Activated CD8-positive, alpha-beta memory T cell treated with anti-CD3 and anti-CD28 coated beads, Interleukin-2, amount 50 U/mL, for 4 hours (primary cell): ENCODE results near the gene MCRIP2.
A peak's percentile ranks its signal among the peaks of the same experiment; 100 is the strongest.

Experiments used
- DNase-seq: peaks from one replicate; pipeline ENCODE4 v3.0.0-alpha.2; 2020

MCRIP2 gene

DNA sequence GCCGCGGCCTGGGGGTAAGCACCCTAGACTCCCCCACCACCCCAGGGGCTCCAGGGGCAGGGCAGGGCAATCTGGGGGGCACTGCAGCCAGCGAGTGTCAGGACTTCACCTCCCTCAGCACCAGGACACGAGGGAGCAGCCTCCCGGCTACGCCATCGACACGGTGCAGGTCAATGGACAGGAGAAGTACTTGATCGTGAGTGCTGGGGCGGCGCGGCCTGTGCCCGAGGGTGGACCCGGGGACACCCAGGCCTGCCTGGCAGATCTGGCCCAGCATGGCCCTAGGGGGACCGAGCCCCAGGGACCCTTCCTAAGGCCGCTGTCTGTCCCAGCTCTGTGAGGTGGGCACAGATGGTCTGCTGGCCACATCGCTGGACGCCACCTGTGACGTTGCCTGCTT lies 30.7 kb downstream of the MCRIP2 start:
- DNase-seq, result no peak

DNA sequence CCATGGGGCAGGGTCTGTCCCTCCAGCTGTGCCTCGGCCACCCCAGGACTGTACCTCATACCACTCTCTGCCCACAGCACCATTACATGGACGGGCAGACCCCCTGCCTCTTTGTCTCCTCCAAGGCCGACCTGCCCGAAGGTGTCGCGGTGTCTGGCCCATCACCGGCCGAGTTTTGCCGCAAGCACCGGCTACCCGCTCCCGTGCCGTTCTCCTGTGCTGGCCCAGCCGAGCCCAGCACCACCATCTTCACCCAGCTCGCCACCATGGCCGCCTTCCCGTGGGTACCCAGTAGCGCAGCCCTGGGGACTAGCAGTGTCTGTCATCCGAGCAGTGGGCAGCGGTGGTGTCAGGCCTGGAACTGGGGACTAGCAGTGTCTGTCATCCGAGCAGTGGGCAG lies 31.2 kb downstream of the MCRIP2 start:
- DNase-seq, result no peak

DNA sequence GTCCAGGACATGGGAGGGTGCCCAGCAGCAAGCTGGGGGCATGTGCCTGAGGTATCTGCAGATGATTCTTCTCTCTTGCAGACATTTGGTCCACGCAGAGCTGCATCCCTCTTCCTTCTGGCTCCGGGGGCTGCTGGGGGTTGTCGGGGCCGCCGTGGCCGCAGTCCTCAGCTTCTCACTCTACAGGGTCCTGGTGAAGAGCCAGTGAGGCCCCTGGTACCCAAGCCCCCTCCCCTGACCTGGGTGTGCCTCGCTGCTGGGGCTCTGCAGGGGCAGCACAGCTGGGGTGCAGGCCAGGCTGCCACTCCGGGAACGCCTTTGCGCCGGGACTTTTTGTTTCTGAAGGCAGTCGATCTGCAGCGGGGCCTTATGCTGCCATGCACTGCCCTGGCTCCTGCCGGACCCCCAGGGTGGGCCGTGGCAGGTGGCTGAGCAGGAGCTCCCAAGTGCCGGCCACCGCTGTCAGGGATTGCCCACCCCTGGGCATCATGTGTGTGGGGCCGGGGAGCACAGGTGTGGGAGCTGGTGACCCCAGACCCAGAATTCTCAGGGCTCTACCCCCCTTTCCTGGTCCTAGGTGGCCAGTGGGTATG lies 31.9 kb downstream of the MCRIP2 start:
- no peak for DNase-seq

DNA sequence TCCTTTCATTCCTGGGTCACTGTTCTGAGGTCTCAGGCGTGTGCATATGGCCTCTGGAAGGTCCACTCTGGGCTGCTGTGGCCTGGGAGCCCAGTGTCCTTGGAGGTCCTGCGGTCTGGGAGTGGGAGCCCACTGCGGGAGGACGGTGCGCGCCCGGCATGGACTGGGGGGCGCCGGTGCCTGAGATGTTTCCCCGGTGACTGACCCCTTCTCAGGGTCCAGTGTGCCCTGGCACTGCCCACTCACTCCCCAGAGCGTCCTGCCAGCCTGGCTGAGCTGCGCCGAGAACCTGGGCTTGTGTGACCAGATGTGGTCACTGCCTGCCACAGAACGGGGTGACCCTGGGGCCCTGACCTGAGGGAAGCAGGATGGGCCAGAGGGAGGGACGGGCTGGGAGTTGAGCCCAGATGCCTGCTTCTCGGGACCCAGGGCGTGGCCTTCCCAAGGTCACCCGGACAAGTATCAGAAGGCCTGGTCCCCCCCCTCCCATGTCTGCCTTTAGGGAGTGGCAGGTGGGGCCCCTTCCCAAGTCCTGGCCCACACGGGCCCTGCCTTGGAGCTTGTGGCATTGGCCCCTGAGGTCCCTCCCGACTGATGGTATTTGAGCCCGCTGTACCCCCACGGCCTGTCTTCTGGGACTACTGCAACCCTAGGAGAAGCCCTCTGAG lies 32.7 kb downstream of the MCRIP2 start:
- DNase-seq, result no peak

DNA sequence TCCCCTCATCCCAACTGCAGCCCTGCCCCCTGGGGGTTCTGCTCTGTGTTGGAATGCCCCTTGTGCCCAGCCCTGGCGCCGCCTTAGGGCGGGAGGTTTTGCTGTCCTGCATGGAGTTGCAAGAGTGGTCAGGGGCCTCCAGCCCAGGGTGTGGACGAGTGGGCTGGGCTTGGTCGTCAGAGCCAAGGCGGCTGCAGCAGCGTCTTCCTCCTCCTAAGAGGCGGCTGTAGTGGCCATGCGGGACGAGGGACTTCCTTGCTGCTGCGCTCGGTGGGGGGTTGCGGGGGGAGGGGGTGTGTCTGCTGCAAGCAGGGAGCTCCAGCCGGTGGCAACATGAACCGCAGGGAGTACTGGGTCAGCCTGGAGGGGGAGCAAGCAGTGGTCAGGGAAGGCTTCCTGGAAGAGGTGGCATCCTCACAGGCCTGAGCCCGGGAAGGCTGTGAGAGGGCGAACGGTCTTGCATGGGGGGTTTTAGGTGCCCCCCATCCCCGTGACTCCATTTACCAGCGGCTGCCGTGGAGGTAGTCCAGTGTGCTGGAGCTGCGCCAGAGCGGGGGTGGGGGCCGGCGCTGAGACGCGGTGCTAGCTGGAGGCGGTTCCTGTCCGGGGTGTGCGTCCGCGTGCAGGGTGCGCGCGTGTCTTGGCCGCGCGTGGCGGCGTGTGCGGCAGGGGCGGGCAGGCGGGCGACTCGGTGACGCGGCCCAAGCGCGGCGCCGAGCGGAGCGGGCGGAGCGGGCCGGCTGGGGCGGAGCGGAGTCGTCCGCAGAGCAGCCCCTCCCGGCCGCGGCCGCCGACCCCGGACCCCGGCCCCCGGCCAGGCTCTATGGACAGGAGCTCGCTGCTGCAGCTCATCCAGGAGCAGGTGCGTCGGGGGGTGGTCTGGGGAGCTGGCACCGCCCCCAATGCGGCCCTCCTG lies 33.6 kb downstream of the MCRIP2 start, which contains the start of gene RHBDL1:
Gene RHBDL1, plus strand, starts transcription at position 704 of the 916 bp plus-strand sequence. Its CDS starts 120 bp downstream, at position 824.
- DNase-seq, result no peak

DNA sequence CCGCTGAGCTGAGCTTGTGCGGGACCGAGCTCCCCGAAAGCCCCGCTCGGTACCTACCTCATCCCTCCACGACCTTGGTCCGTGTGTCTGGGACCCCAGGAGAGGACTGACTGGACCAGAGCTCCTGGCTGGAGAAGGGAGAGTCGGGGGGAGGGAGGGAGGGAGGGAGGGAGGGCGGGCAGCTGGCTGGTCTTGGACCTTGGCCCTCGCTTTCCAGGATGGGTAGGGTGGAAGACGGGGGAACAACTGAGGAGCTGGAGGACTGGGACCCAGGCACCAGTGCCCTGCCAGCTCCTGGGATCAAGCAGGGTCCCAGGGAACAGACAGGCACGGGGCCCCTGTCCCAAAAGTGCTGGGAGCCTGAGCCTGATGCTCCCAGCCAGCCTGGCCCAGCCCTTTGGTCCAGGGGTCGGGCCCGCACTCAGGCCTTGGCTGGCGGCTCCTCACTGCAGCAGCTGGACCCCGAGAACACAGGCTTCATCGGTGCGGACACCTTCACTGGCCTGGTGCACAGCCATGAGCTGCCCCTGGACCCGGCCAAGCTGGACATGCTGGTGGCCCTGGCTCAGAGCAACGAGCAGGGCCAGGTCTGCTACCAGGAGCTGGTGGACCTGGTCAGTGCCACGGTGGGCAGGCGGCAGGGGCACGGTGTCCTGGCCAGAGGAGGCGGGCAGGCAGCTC lies 34.4 kb downstream of the MCRIP2 start:
- DNase-seq, result no peak

DNA sequence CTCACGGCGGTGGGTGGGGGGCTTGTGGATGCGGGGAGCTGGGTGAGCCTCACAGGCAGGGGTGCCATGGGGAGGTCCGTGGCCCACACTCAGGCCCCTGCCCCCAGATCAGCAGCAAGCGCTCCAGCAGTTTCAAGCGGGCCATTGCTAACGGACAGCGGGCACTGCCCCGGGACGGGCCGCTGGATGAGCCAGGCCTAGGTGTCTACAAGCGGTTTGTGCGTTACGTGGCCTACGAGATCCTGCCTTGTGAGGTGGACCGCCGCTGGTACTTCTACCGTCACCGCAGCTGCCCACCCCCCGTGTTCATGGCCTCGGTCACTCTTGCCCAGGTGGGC lies 34.9 kb downstream of the MCRIP2 start:
- DNase-seq, result no peak

DNA sequence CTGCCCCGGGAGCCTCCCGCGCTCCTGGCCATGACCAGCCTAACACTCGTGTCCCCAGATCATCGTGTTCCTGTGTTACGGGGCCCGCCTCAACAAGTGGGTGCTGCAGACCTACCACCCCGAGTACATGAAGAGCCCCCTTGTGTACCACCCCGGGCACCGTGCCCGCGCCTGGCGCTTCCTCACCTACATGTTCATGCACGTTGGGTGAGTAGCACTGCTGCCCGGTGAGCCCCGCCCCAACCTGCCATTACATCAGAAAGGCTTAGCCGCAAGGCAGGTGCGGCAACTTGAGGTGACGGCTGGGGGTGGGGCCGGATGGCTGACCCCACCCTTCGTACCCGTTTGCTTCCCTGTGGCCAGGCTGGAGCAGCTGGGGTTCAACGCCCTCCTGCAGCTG lies 35.3 kb downstream of the MCRIP2 start:
- no peak for DNase-seq

DNA sequence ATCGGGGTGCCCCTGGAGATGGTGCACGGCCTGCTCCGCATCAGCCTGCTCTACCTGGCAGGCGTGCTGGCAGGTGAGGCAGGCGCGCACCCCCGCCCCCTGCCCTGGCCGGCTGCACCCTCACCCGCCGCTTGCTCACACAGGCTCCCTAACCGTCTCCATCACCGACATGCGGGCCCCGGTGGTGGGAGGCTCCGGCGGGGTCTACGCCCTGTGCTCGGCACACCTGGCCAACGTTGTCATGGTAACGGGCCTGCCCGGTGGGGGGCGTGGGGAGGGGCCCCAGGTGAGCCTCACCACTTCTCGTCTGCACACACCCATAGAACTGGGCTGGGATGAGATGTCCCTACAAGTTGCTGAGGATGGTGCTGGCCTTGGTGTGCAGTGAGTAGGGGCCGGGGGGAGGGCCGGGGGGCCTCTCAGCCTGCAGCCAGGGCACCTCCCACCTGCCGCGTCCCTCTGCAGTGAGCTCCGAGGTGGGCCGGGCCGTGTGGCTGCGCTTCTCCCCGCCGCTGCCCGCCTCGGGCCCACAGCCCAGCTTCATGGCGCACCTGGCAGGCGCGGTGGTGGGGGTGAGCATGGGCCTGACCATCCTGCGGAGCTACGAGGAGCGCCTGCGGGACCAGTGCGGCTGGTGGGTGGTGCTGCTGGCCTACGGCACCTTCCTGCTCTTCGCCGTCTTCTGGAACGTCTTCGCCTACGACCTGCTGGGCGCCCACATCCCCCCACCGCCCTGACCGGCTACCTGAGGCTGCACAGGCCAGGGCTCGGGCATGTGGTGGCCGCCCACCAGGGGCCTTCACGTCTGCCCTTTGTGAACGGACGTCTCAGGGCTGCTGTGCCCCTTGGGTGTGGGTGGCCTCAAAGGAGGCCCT lies 35.9 kb downstream of the MCRIP2 start:
- DNase-seq, result no peak

DNA sequence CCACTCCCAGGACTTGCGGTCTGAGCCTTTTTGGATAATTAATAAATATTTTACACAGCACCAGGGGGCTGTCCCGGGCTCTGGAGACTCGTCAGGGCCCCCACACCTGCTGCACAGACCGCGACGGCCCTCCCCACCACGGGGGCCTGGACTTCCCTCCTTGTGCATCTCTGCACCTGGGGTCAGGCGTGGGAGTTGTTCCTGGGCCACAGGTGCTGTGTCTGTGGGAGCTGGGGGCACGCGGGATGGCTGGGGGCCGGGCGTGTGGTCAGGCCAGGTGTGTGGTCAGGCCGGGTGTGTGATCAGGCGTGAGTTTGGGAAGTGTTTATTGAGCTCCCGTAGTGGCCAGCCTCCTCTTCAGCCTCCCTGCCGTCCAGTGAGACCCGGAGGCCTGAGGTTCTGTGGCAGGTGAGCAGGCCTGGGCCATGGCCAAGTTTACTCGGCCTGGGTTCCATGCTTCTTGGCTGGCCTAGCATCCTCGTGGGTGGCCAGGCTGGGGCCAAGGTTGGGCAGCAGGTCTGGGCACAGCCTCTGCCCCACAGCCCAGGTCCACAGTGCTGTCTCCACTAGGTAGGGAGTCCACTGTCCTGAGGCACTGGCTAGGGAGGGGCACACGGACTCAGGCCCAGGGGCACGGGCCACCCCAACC lies 36.7 kb downstream of the MCRIP2 start:
- DNase-seq, result no peak

DNA sequence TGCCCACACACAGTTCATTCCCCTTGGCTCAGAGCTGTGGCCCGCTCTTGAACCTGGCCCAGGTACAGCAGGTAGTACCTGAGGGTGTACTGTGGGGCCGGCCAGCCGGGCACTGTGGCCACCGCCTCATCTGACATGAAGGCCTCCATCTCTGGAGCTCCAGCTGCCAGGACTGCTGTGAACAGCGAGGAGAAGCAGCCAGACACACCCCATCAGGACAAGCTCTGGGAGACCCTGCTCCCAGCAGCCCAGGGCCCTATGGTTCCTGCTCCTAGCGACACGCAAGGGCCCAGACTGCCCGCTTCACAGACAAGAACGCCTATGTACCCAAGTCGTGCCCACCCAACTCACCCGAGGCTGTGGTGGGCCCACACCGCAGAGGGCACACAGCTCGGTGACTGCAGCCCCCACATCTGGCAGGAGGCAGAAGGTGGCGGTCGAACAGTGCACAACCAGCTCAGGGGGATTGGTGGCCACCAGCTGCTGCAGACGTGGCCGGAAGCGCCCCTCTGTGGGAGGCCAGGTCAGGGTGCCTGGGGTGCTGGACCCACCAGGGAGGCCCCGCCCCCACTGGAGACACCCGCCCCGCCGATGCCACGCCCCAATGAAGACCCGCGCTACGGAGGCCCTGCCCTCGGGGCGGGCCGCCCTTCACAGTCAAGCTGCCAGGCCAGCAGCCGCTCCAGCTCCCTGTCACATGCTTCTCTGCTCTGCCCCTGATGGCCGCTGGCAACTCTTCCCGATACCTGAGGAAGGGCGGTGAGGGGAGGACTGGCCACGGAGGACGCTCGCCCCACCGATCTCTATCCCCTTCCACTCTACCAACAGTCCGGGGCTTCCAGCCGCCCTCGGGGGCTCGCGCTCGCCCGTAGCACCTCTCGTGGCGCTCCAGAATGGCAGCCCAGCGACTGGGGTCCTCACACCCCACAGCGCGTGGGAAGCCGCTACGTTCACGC lies 37.5 kb downstream of the MCRIP2 start:
- DNase-seq, result peak; percentile 55

DNA sequence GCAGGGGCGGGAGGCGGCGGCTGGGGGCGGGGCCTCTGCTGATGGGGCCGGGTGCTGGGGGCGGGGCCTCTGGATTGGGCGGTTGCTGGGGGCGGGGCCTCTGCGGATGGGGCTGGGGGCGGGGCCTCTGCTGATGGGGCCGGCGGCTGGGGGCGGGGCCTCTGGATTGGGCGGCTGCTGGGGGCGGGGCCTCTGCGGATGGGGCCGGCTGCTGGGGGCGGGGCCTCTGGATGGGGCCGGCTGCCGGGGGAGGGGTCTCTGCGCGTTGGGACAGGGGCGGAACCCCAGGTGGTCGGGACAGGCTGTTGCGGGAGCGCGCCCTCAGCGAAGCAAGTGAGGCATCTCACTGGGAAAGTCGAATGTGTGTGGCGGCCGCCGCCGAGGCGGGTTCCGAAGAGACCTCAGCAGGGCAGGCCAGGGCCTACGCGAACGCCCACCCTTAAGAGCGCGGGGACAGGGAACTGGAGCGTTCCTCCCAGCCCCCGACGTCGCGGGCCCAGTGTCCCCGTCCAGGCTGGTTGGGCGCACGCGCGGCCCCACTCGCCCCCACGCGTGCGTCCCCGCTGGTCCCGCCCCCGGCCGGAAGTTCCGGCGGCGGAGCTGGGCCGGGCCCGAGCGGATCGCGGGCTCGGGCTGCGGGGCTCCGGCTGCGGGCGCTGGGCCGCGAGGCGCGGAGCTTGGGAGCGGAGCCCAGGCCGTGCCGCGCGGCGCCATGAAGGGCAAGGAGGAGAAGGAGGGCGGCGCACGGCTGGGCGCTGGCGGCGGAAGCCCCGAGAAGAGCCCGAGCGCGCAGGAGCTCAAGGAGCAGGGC lies 38.4 kb downstream of the MCRIP2 start, which contains the start of gene STUB1:
Gene STUB1, plus strand, starts transcription at position 597 of the 811 bp plus-strand sequence. Its CDS starts 116 bp downstream, at position 713.
- peak; percentile 88 for DNase-seq

DNA sequence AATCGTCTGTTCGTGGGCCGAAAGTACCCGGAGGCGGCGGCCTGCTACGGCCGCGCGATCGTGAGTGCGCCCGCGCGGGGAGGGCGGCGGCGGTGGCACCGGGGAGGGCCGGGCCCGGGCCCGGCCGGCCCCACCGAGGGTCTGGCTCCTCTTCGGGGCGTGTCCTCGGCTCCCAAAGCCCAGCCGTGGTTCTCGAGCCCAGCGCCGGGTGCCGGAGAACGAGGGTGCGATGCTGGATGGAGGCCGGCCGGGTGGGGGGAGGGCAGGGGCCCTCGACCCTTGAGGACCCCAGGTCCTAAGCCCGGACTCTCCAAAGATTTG lies 39.0 kb downstream of the MCRIP2 start:
- no peak for DNase-seq

DNA sequence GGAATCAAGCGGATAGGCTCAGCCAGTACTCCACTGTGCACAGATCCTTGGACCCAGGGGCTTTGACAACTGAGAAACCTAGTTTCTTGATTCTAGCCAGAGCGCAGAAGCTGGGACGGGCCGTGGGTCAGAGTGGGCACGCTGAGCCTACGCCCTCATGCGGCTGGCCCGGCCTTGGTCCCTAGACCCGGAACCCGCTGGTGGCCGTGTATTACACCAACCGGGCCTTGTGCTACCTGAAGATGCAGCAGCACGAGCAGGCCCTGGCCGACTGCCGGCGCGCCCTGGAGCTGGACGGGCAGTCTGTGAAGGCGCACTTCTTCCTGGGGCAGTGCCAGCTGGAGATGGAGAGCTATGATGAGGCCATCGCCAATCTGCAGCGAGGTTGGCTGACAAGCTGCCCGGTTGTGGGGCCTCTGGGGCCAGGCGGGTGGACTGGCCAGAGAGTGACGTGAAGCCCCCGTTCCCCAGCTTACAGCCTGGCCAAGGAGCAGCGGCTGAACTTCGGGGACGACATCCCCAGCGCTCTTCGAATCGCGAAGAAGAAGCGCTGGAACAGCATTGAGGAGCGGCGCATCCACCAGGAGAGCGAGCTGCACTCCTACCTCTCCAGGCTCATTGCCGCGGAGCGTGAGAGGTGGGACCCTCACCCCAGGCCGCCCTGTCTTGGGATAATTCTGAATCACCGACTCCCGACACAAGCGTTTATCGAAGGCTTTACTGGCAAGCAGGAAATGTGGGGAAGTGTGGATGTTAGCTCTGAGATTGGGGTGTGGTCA lies 39.5 kb downstream of the MCRIP2 start:
- no peak for DNase-seq

DNA sequence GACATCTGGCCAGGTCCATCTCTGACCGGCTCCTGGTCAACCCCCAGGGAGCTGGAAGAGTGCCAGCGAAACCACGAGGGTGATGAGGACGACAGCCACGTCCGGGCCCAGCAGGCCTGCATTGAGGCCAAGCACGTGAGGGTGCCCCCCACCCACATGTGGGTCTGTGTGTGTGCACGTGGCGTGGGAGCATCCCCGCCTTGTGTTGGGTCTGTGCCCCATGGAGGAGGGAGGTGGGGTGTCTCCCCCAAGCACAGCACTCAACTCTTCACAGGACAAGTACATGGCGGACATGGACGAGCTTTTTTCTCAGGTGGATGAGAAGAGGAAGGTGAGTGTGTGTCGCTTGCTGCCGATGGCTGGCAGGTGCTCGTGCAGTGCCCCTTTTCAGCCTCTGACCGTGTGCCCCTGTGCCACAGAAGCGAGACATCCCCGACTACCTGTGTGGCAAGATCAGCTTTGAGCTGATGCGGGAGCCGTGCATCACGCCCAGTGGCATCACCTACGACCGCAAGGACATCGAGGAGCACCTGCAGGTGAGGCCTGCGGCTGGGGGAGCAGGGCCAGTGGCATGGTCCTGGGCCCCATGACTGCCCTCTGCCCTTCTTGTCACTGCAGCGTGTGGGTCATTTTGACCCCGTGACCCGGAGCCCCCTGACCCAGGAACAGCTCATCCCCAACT lies 40.3 kb downstream of the MCRIP2 start:
- no peak for DNase-seq

DNA sequence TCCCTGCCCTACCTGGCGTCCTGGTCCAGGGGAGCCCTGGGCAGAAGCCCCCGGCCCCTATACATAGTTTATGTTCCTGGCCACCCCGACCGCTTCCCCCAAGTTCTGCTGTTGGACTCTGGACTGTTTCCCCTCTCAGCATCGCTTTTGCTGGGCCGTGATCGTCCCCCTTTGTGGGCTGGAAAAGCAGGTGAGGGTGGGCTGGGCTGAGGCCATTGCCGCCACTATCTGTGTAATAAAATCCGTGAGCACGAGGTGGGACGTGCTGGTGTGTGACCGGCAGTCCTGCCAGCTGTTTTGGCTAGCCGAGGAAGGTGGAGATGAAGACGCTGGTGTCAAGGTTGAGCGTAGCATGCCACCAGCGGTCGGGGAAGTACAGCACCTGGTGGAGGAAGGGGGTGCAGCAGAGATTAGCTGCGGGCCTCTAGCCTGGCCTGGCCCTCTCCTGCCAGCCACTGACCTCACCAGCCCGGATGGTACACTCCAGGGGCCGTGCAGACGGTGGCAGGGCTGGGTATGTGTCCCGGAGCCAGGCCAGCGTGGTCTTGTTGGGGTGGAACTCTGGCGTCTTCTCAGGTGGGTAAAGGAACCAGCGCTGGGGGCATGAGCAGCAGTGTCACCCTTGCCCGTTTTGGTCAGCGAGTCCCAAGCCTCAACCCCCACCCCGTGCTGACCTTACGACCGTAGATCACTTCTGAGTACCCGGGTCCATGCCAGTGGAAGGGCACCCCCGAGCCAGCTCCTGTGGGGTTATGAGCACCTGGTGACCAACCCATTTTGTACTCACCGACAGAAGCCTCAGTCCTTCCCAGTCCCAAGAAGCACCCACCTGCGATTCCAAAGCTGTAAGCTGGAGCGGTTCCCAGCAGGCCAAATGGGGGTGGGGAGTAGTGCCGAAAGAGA lies 41.1 kb downstream of the MCRIP2 start:
- DNase-seq, result no peak
